SK-N-SH (cell line): Measurements from ENCODE around the gene VLDLR. TPM values are rescaled to one million over a fixed set of nuclear protein-coding genes. Genes with fewer than 3 reads are reported as not detected.

ENCODE experiments used
- CTCF ChIA-PET: fragments of 300-600, 350-600 bp; formaldehyde crosslinking; extraction: SDS; loops from one replicate; lab custom pipeline; 2021; lab: Yijun Ruan, JAX
- POLR2A ChIA-PET: fragments of 350-600 bp; sonication (Branson Sonifier 250); formaldehyde crosslinking; extraction: SDS; loops from one replicate; lab custom pipeline; 2020; ENCODE audit warnings: antibody characterized with exemption, inconsistent platforms; lab: Yijun Ruan, JAX
- DNase-seq: peaks from one replicate; pipeline ENCODE4 v3.0.0; 2012
- H2AFZ ChIP-seq: fragments of 200-600 bp; sonication (generic); 2 replicates; pipeline ENCODE4 v1.8.1; 2016; ENCODE audit warnings: antibody characterized with exemption, mild to moderate bottlenecking, low read depth
- H3F3A ChIP-seq: fragments of 200-600 bp; sonication (generic); replicated peaks from 2 replicates; pipeline ENCODE3; 2016; ENCODE audit warnings: antibody characterized with exemption, mild to moderate bottlenecking; ENCODE audit not compliant: insufficient read depth
- H3K27ac ChIP-seq, 2 experiments: fragments of 200-500 bp in 1 of 2; fragments of 200-600 bp in 1 of 2; sonication (Bioruptor generic) in 1 of 2; sonication (generic), shearing (Covaris generic) in 1 of 2; 2 replicates each; pipeline versions ENCODE4 v1.5.1 to v1.6.1; 2014 to 2016; ENCODE audit warnings: low read depth in 2 of 2, inconsistent platforms in 1 of 2, low read length in 1 of 2, mild to moderate bottlenecking in 1 of 2, mixed read lengths in 1 of 2
- H3K27me3 ChIP-seq: fragments of 200-600 bp; sonication (generic), shearing (Covaris generic); 2 replicates; pipeline ENCODE4 v1.6.1; 2016; ENCODE audit warnings: mixed run types; ENCODE audit not compliant: insufficient read depth
- H3K36me3 ChIP-seq, 2 experiments: fragments of 200-500 bp in 1 of 2; fragments of 200-600 bp in 1 of 2; sonication (Bioruptor generic) in 1 of 2; sonication (generic) in 1 of 2; replicated peaks in 1 of 2; 2 replicates each; pipeline versions ENCODE3 to v1.5.1; 2014 to 2016; ENCODE audit warnings: low read length in 1 of 2, mild to moderate bottlenecking in 1 of 2; ENCODE audit not compliant: insufficient read depth in 2 of 2, control insufficient read depth in 1 of 2
- H3K4me1 ChIP-seq, 2 experiments: fragments of 200-500 bp in 1 of 2; fragments of 200-600 bp in 1 of 2; sonication (Bioruptor generic) in 1 of 2; sonication (generic), shearing (Covaris generic) in 1 of 2; 2 replicates each; pipeline versions ENCODE4 v1.5.1 to v1.6.1; 2014 to 2016; ENCODE audit warnings: low read depth in 1 of 2, low read length in 1 of 2, mixed run types in 1 of 2; ENCODE audit not compliant: insufficient read depth in 2 of 2, control insufficient read depth in 1 of 2
- H3K4me2 ChIP-seq: fragments of 200-600 bp; sonication (generic), shearing (Covaris generic); 2 replicates; pipeline ENCODE4 v1.6.1; 2017; ENCODE audit warnings: mixed run types
- H3K4me3 ChIP-seq, 2 experiments: fragments of 200-500 bp in 1 of 2; fragments of 200-600 bp in 1 of 2; sonication (Bioruptor generic) in 1 of 2; sonication (generic), shearing (Covaris generic) in 1 of 2; 2 replicates each; pipeline versions ENCODE4 v1.5.1 to v1.8.1; 2014 to 2016; ENCODE audit warnings: low read depth in 2 of 2, inconsistent platforms in 1 of 2, low read length in 1 of 2, mild to moderate bottlenecking in 1 of 2, mixed read lengths in 1 of 2, moderate library complexity in 1 of 2
- H3K79me2 ChIP-seq: fragments of 200-600 bp; sonication (generic); 2 replicates; pipeline ENCODE4 v1.8.1; 2017; ENCODE audit warnings: mild to moderate bottlenecking; ENCODE audit not compliant: insufficient read depth
- H3K9ac ChIP-seq: fragments of 200-600 bp; sonication (generic); 2 replicates; pipeline ENCODE4 v1.6.1; 2017; ENCODE audit warnings: mixed run types
- H3K9me2 ChIP-seq: fragments of 200-600 bp; sonication (generic); 2 replicates; pipeline ENCODE4 v1.6.1; 2017; ENCODE audit warnings: mixed run types
- H3K9me3 ChIP-seq: fragments of 200-600 bp; sonication (generic); 2 replicates; pipeline ENCODE4 v1.6.1; 2017; ENCODE audit warnings: mixed run types, mild to moderate bottlenecking, moderate library complexity
- H4K20me1 ChIP-seq: fragments of 200-600 bp; sonication (generic); 2 replicates; pipeline ENCODE4 v1.6.1; 2017; ENCODE audit warnings: mild to moderate bottlenecking, mixed run types; ENCODE audit not compliant: insufficient read depth
- EP300 ChIP-seq, 2 experiments: IDR thresholded peaks; 2 replicates each; pipeline versions ENCODE4 v1.4.0 to v1.6.1; 2012; ENCODE audit warnings: borderline replicate concordance in 1 of 2, low read depth in 1 of 2, low read length in 1 of 2
- RAD21 ChIP-seq: IDR thresholded peaks from 2 replicates; pipeline ENCODE4 v1.6.1; 2012; ENCODE audit warnings: mild to moderate bottlenecking, low read length
- RXRA ChIP-seq: IDR thresholded peaks from 2 replicates; pipeline ENCODE4 v1.4.0; 2012; ENCODE audit warnings: low read depth, mild to moderate bottlenecking, borderline replicate concordance
- USF1 ChIP-seq: IDR thresholded peaks from 2 replicates; pipeline ENCODE4 v1.4.0; 2012; ENCODE audit warnings: low read depth, borderline replicate concordance
- WGBS: methylation state at CpG from one replicate; pipeline ENCODE4 v1.1.6; 2017; ENCODE audit warnings: low lambda C conversion rate; 5-methylcytosine and 5-hydroxymethylcytosine counted together
- polyA plus RNA-seq, 3 experiments: library from polyadenylated mRNA; depleted of rRNA; stranded (reverse); fragments of >200 nt; gene quantifications; 2 replicates each; pipeline ENCODE4 v1.2.3, GENCODE V29; 2012
- TF ChIP-seq, protein P1 (sequence below): IDR thresholded peaks from 2 replicates; pipeline ENCODE4 v1.4.0; 2012; ENCODE audit warnings: low read depth, borderline replicate concordance

Gene VLDLR
- 9.2 and 12.0 TPM in 2 replicates for polyA plus RNA-seq (2012; rRNA removed)
- polyA plus RNA-seq (2012; cell fraction: cytosol; rRNA removed), result 9.0 and 10.7 TPM in 2 replicates
- polyA plus RNA-seq (2012; cell fraction: nucleus; rRNA removed), result 12.2 and 17.0 TPM in 2 replicates

- Histone ChIP-seq H3K4me1 (peaks cover 0 to 17% of the 10 kb centered on the region in 2 experiments; a peak in 1 of 4 replicates), H3K9me2 (no peaks in the 10 kb centered on the region), H3K27me3 (no peaks in the 10 kb centered on the region), H3K36me3 (no peaks in the 10 kb centered on the region), H2AFZ (peak within 1 kb of the TSS; percentile 78), H3K9me3 (no peaks in the 10 kb centered on the region), H3K79me2 (peaks cover 3% of the 10 kb centered on the region), H3K4me3 (peak within 1 kb of the TSS; percentile 73 to 82), H4K20me1 (no peaks in the 10 kb centered on the region), H3K4me2 (peak within 1 kb of the TSS; percentile 90), H3K9ac (peak within 1 kb of the TSS; percentile 74), H3F3A (no peaks in the 10 kb centered on the region), H3K27ac (peak within 1 kb of the TSS in 1 of 2 experiments; percentile 80; a peak in 3 of 4 replicates)
- CTCF ChIA-PET, result interaction anchor here (0.8 to 1.5 kb wide), 5 partner anchors 97 to 388 kb away, joined by 3 to 4 read pairs (median 4); no protein-coding TSS in a partner anchor
- POLR2A ChIA-PET, result interaction anchor here (0.6 to 1.4 kb wide), 5 partner anchors 11 to 227 kb away, joined by 3 read pairs; no protein-coding TSS in a partner anchor
- TF ChIP-seq EP300 (IDR thresholded peaks at IDR 0.05; ENCODE audit: borderline replicate concordance in 1 of 2, low read depth in 1 of 2, low read length in 1 of 2), result no peak; a peak in 1 of 4 replicates
- TF ChIP-seq RAD21, result peak; percentile 7; the same call in 1 of the 2 replicates
- peak; percentile 90 for DNase-seq
- 1% methylated on average over 28 of the region's 72 CpGs for WGBS
Measured at GRCh38 chr9:2621722-2622460, at the start of gene VLDLR. Gene VLDLR (plus strand): TSS chr9:2621787. CDS start chr9:2622190, 403 bp downstream.

- H4K20me1 ChIP-seq, result no peaks in the 10 kb centered on the region
- no peaks in the 10 kb centered on the region for H3K9me3 ChIP-seq
- no peak for DNase-seq
- H2AFZ ChIP-seq, result no peak overlapping the region
- H3K79me2 ChIP-seq, result no peaks in the 10 kb centered on the region
- CTCF ChIA-PET, result no interaction called here
- H3K4me3 ChIP-seq, result no peak overlapping the region
- H3K36me3 ChIP-seq, result no peaks in the 10 kb centered on the region
- H3K4me1 ChIP-seq, result peaks cover 0 to 12% of the 10 kb centered on the region in 2 experiments; a peak in 2 of 4 replicates
- POLR2A ChIA-PET, result no interaction called here
- no peak overlapping the region for H3K9ac ChIP-seq
- 47% methylated on average over 3 of the region's 3 CpGs for WGBS
- peaks cover 13% of the 10 kb centered on the region for H3F3A ChIP-seq
- H3K27ac ChIP-seq, result no peak overlapping the region
- no peaks in the 10 kb centered on the region for H3K27me3 ChIP-seq
- TF ChIP-seq USF1 (no peak), RXRA (no peak)
- TF ChIP-seq, protein P1, sequence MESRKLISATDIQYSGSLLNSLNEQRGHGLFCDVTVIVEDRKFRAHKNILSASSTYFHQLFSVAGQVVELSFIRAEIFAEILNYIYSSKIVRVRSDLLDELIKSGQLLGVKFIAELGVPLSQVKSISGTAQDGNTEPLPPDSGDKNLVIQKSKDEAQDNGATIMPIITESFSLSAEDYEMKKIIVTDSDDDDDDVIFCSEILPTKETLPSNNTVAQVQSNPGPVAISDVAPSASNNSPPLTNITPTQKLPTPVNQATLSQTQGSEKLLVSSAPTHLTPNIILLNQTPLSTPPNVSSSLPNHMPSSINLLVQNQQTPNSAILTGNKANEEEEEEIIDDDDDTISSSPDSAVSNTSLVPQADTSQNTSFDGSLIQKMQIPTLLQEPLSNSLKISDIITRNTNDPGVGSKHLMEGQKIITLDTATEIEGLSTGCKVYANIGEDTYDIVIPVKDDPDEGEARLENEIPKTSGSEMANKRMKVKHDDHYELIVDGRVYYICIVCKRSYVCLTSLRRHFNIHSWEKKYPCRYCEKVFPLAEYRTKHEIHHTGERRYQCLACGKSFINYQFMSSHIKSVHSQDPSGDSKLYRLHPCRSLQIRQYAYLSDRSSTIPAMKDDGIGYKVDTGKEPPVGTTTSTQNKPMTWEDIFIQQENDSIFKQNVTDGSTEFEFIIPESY, result no peak
- H3K9me2 ChIP-seq, result no peaks in the 10 kb centered on the region
- no peak overlapping the region for H3K4me2 ChIP-seq
Measured at GRCh38 chr9:2574203-2574602, 47.4 kb upstream of the VLDLR start.
